Frontal cortex (tissue), 4 donors: ENCODE data around the gene KMT5C. TPM values are rescaled to one million over a fixed set of nuclear protein-coding genes. Genes with fewer than 3 reads are reported as not detected.

Experiments used
- DNase-seq, 2 donors: peaks; one replicate each; pipeline ENCODE4 v3.0.0; 2012; ENCODE audit warnings: low spot score in 2 of 2
- FAIRE-seq: peaks from 2 replicates; lab custom pipeline; 2012; peaks lifted over from hg19 to GRCh38; lab: Jason Lieb, UNC
- total RNA-seq: library from RNA; depleted of rRNA; stranded (reverse); fragments of >200 nt; gene quantifications from one replicate; pipeline ENCODE4 v1.2.3, GENCODE V29; 2014
- donor health status: control.
- donor health status: control.
- donor health status: control.

The KMT5C gene
- total RNA-seq, 1 donor from 2014 or later: 5.7 TPM

DNA sequence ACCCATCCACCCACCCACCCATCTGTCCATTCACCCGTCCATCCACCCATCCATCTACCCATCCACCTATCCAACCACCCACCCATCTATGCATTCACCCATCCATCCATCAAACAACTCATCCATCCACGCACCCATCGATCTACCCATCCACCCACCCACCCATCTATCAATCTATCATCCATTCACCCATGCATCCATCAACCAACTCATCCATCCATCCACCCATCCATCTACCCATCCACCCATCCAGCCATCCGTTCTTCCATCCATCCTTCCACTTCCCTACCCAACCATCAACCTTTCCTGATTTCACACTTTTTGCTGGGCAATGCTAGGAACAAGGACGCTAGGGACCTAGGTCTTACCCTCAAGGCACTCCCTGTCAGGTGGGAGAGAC is 42.3 kb downstream of the KMT5C start:
- FAIRE-seq (no peak), DNase-seq (no peak)

DNA sequence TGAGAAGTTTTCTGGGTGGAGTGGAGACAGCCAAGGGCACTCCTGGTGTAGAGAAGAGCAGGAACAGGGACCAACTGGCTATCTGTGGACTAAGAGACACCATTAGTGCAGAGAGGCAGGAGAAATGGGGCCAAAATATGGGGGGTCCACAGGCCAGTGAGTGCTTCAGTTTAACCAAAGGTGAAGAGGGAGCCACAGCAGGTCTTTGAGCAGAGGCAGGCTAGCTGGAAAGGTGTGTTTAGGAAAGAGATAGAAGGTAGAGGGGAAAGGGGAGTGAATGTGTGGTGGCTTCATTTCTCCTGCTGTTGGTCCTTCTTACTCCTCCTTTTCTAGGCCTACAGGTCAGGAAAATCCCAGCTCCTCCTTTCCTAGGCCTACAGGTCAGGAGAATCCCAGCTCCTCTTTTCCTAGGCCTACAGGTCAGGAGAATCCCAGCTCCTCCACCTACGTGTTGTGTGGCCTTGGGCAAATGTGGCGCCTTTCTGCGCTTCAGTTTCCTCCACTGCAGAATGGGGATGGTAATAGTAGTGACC is 42.9 kb downstream of the KMT5C start:
- no peak for DNase-seq
- no peak for FAIRE-seq

DNA sequence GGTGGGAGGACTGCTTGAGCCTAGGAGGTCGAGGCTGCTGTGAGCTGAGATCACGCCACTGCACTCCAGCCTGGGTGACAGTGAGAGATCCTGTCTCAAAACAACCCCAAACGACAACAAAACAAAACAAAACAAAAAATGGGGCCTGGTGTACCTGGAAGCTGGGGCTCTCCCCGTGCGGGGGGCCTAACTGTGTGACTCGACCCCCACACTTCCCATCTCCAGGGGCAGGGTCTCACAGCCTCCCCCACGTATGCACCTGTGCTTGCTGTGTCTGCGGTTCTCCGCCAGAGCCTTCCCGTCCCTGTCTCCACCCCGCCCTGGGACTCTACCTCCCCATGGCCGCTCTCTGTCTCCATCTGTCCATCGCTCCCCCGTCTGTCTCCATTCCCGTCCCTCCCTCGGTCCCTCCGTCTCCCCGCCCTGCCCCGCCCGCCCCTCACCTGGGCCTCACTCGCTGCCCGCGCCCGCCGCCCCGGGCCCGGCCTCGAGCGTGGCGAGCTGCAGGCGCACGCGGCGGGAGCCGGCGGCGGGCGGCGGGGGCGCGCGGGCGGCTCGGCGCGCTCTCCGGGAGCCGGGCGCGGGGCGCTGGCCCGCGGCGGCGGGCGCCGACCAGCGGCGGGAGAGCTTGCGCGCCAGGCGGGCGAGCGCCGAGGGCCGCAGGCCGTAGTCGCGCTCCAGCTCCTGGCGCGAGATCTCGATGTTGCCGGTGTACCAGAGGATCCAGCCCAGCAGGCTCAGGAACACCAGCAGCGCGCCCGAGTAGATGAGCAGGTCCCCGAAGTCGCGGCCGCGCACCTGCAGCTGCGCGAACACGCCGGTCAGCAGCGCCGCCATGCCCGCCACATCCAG is 43.8 kb downstream of the KMT5C start:
- FAIRE-seq (no peak), DNase-seq (peak; percentile 82 to 88)

DNA sequence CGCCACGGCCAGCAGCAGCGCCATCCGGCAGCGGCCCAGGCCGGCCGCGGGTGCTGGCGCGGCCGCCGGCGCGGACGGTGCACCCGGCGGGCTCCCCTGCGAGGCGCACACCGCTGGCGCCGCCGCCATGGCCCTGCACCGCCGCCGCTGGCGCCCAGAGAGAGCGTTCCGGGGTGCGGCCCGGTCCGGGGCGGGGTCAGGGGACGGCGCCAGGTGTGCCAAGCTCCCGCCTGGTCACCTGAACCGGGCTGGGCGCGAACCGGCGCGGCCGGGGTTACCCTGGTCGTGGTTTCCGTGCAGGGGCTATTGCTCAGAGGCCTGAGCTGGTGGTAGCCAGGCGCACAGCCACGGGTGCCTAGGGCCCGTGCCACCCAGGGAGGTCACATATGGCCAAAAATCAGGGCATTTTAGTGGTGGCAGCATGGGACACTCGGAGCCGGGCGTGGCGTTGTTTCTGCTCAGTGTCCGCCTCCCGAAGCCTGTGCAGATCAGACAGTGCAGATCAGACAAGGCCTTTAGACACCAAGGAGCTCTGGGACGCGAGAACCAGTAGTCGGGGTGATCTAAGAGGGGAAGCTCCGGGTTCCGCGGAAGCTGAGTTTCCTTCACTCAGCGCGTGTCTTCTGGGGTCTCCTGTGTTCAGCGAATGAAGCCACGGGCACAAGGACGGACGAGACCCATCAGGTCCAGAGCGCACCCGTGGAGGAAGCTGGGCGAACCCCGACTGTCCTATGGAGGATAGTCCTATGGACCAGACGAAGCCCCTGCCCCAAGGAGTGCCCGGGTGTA is 44.6 kb downstream of the KMT5C start, which contains the start of gene TMEM238:
TMEM238 (minus strand) TSS at position 162 of the 789 bp plus-strand sequence; CDS start at position 129, 33 bp downstream.
- FAIRE-seq: no peak
- DNase-seq: no peak

DNA sequence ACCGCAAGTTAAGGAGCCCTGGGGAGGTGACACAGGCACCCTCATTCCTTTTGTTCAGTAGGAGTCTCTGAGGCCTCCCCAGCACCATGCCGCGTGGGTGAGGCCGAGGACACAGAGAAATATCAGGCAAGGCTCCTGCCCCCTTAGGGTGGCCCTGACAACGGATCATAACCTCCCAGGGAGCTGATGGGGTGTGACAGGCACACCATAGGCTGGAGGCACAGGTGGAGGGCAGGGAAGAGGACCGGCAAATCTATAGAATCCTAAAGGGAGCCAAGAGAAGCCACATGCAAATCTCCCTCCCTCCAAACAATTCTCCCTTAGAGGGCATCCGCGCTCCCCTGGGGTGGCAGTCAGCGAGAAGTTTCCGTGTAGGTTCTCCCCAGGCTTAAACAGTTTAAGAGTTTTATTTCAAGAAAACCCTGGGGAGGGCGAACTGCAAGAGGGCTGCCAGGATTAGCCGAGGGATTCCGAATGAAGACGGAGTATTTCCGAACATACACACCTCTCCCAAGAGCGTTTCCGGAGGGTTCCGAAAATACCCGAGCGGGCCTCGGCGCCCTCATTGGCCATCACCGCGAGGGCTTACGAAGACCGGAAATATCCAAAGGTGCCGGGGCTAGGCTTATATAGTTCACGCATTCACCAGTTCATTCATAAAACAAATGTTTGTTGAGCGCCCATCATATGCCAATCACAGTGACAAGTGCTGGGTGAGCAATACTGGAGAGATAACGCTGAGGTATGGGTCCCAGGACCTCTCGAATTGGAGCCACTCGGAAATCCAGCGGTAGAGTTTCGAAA is 45.4 kb downstream of the KMT5C start:
- no peak for FAIRE-seq
- DNase-seq: peak; percentile 85 to 94

DNA sequence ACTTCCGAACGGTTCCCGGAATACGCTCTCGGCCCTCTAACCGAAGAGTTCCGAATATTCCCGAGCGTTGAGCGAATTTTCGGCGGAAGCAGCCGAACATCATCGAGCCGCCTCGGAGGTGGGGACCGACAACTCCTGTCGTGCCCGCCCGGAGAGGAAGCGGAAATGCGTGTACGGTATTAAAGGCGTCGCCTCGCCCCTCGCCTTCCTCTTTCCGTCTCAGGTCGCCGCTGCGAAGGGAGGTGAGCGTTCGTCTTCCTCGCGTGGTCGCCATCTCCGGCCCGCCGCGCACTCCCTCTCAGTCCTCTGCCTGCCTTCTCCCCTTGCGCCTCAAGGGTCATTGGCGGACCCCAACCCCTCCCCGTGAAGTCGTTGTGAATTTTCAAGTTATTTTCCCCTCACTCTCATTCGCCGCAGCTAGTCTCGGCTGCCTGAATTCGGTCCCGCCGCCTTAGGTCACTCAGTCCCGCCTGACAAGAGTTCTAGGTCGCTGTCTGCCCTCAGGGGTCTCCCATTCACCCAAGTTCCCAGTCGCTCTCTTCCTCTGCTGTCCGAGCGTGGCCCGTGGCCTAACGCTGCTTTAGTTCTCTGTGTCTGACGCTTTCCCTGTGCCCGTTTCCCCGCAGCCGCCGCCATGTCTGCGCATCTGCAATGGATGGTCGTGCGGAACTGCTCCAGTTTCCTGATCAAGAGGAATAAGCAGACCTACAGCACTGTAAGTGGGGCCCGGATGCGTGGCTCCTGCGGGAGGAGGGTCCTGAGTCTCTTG is 46.2 kb downstream of the KMT5C start, which contains the start of gene RPL28:
RPL28 (plus strand) TSS at position 209 of the 769 bp plus-strand sequence; CDS start at position 635, 426 bp downstream.
- peak; percentile 97 for DNase-seq

DNA sequence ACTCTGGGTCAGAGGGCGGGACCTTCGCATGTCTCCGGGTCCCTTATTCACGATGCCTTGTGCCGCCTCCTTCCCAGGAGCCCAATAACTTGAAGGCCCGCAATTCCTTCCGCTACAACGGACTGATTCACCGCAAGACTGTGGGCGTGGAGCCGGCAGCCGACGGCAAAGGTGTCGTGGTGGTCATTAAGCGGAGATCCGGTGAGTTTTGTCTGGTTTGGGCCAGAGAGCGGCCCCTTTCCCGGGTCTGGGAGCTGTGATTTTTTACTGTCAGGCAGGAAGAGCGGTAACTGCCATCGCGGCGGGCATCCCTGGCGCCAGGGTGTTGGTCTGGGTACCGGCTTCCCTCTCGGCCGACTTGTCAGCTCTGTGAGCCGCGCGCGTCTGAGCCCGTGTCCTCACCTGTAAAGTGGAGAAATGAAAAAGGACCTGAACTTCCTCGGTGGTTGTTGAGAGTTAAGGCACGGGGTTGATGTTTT is 46.9 kb downstream of the KMT5C start:
- FAIRE-seq (no peak), DNase-seq (no peak)

More for the DNA sequence above, 46.2 kb downstream of the KMT5C start, which contains the start of gene RPL28:
- peak; percentile 64 for FAIRE-seq

DNA sequence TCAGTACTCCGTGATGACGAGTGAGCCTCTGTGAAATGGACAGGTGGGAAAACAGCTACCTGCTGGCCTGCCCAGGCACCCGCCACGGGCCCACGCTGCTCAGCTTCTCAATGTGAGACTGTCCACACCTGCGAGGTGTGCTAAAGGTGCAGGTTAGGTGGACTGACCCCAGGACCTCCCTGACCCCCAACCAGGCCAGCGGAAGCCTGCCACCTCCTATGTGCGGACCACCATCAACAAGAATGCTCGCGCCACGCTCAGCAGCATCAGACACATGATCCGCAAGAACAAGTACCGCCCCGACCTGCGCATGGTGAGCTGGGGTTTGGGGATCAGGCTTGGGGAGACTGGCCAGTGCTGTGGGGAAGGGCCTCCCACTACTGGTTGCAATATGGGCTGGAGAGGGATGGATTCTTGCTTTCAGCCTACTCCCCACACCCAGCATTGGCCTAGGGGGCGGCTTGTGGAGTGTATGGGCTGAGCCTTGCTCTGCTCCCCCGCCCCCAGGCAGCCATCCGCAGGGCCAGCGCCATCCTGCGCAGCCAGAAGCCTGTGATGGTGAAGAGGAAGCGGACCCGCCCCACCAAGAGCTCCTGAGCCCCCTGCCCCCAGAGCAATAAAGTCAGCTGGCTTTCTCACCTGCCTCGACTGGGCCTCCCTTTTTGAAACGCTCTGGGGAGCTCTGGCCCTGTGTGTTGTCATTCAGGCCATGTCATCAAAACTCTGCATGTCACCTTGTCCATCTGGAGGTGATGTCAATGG is 48.2 kb downstream of the KMT5C start:
- DNase-seq (no peak), FAIRE-seq (no peak)

DNA sequence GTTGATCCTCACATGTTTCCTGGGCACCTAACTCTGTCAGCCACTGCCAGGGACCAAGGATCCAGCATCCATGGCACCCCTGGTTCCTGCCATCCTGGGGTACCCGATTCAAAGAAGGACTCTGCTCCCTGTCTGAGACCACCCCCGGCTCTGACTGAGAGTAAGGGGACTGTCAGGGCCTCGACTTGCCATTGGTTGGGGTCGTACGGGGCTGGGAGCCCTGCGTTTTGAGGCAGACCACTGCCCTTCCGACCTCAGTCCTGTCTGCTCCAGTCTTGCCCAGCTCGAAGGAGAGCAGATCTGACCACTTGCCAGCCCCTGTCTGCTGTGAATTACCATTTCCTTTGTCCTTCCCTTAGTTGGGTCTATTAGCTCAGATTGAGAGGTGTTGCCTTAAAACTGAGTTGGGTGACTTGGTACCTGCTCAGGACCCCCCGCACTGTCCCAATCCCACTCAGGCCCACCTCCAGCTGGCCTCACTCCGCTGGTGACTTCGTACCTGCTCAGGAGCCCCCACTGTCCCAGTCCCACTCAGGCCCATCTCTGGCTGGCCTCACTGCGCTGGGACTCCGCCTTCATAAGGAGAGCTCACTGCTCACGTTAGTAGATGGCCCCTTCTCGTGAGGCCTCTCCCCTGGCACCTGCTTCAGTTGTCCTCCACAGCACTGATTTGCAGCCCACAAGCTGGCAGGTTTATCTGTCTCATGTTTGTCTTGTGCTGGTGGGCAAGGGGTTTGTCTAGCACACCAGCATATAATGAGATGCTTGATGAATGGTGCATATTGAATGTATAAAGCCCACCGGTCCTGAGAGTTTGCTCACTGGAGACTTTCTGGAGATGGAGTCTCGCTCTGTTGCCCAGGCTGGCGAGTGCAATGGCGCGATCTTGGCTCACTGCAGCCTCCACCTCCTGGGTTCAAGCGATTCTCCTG is 50.0 kb downstream of the KMT5C start:
- DNase-seq: no peak
- FAIRE-seq: no peak

DNA sequence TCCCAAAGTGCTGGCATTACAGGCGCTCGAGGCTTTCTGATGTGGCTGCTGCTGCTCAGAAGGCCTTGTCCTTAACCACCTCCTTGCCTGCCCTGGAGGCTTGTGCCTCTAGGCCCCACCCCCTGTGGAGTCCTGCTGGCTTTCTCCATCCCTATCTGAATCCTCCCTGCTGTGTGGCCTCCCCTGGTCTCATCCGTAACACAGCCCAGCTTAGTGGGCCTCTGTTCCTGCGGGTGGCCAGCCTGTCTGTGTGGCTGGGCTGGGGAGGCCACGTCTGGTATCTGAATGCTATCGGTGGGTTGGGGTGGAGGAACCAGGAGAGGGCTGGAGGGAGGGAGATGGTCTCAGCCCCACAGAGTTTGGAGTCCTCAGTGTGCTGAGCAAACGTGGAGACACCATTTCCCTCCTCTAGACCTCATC is 50.8 kb downstream of the KMT5C start:
- DNase-seq (no peak), FAIRE-seq (no peak)

DNA sequence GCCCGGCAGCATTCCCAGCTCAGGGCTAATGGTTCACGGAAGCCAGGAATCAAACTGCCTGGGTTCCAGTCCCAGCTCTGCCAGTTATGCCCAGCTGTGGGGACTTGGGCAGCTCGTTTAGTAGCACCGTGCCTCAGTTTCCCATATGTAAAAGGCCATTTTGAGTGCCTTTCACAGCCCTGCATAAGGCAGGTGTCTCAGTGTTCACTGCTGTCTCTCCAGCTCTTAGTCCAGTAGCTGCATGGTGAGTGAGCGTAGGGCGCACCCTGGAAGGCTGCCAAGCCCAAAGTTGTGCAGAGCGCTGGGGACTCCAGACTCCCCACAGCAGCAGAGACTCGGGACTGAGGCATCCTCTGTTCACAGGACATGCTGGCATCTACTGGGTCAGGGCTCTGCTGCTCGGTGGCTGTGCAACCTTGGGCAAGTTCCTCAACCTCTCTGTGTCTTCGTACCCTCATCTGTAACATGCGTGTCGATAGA is 51.6 kb downstream of the KMT5C start:
- no peak for FAIRE-seq

DNA sequence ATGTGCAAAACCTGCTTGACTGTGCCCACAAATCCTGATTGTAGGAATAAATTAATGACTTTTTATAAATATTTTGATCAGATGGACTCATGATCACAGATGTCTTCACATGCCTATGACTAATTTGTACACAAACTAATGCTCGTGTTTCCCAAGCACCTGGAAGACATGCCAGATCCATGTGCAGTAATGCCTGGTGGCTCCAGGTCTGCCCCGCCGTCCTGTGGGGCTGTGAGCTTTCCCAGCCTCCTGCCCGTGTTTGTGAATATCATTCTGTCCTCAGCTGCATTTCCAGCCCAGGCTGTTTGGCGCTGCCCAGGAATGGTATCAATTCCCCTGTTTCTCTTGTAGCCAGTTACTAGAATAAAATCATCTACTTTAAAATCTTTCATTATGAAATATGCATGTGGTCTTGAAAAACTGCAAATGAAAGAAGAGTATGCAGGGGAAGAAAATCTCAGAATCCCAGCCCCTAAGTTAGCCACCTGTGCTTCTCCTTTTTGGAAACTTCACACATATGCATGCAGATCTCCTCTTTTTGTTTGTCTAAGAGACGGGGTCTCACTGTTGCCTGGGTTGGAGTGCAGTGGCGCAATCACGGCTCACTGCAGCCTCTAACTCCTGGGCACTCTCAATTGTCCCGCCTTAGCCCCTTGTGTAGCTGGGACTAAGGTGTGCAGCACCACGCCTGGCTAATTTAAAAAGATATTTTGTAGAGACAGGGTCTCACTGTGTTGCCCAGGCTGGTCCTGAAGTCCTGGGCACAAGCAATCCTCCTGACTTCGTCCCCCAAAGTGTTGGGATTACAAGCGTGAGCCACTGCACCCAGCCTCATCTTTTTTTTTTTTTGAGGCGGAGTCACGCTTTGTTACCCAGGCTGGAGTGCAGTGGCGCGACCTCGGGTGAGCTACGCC is 52.3 kb downstream of the KMT5C start:
- FAIRE-seq (no peak), DNase-seq (no peak)

More for the DNA sequence above, 51.6 kb downstream of the KMT5C start:
- DNase-seq: no peak

DNA sequence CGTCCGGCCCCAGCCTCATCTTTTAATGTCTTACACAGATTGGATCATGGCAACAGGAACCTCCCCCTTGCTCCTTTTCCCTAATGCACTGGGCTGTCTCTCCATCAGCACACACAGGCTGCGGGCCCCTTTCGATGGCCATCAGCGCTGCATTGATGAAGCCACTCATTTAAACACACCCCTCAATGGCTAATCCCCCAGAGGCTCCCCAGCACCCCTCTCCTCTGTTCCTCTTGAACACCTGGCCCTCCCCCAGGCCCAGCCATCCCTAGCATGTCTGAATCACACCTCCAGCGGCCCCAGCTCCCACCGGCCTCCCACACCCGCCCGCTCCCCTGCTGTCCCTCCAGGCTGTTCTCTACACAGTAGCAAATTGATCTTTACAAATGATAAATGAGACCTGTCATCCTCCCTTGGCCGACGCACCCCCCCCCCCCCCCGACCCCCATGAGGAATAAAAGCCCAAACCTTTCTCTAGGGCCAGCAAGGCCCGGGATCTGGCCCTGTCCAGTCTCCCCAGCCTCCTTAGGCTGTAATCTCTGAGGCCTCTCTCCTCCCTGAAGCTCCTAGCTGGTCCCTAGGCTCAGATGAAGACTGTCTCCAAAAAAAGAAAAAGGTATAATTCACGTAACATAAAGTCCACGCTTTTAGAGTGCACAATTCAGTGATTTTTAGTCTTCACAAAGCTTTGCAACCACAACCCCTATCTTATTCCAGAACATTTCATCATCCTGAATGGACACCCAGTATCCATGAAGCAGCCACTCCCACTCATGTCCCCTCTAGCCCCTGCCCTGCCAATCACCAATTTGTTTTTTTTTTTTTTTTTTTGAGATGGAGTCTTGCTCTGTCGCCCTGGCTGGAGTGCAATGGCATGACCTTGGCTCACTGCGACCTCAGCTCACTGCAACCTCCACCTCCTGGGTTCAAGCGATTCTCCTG is 53.4 kb downstream of the KMT5C start:
- no peak for FAIRE-seq
- no peak for DNase-seq
